Measurements from ENCODE around the gene PPM1H. TPM values are rescaled to one million over a fixed set of nuclear protein-coding genes. Genes with fewer than 3 reads are reported as not detected.
"Not testable (repeated sequence)": the region's sequence is repeated elsewhere in the genome, so short reads cannot be mapped to it uniquely, and the experiment has no call there.

Gene PPM1H
- total RNA-seq, 1 experiment from 2014 or later, result 65.7 TPM

GRCh38 chr12:62882140-62882539 lies 52.8 kb downstream of the PPM1H start:
- in situ Hi-C loops (cut with HindIII; ENCODE audit: low sequenced_read_pairs), result no loop called here
- DNase-seq (ENCODE audit: low spot score), result no peak

- no peak for DNase-seq (ENCODE audit: low spot score)
- in situ Hi-C loops (cut with HindIII; ENCODE audit: low sequenced_read_pairs), result no loop called here
Measured at GRCh38 chr12:62879691-62880090, 55.3 kb downstream of the PPM1H start.

GRCh38 chr12:62879228-62879627 lies 55.7 kb downstream of the PPM1H start:
- DNase-seq (ENCODE audit: low spot score); in situ Hi-C loops (cut with HindIII; ENCODE audit: low sequenced_read_pairs): not testable (repeated sequence)

- no peak for DNase-seq (ENCODE audit: low spot score)
- in situ Hi-C loops (cut with HindIII; ENCODE audit: low sequenced_read_pairs), result no loop called here
Measured at GRCh38 chr12:62878211-62878610, 56.7 kb downstream of the PPM1H start.

- DNase-seq (ENCODE audit: low spot score), result no peak
- in situ Hi-C loops (cut with HindIII; ENCODE audit: low sequenced_read_pairs), result no loop called here
Measured at GRCh38 chr12:62876938-62877548, 57.9 kb downstream of the PPM1H start.

GRCh38 chr12:62873826-62874448 lies 61.0 kb downstream of the PPM1H start:
- no peak for DNase-seq (ENCODE audit: low spot score)
- in situ Hi-C loops (cut with HindIII; ENCODE audit: low sequenced_read_pairs), result no loop called here

- peak; percentile 87 for DNase-seq (ENCODE audit: low spot score)
- in situ Hi-C loops (cut with HindIII; ENCODE audit: low sequenced_read_pairs), result no loop called here
Measured at GRCh38 chr12:62873116-62873825, 61.7 kb downstream of the PPM1H start.

- no peak for DNase-seq (ENCODE audit: low spot score)
Measured at GRCh38 chr12:62868820-62869219, 66.1 kb downstream of the PPM1H start.

GRCh38 chr12:62866451-62867082 lies 68.4 kb downstream of the PPM1H start:
- no peak for DNase-seq (ENCODE audit: low spot score)
- in situ Hi-C loops (cut with HindIII; ENCODE audit: low sequenced_read_pairs), result no loop called here

More at GRCh38 chr12:62868820-62869219, 66.1 kb downstream of the PPM1H start:
- in situ Hi-C loops (cut with HindIII; ENCODE audit: low sequenced_read_pairs), result no loop called here

GRCh38 chr12:62865937-62866336 lies 69.0 kb downstream of the PPM1H start:
- in situ Hi-C loops (cut with HindIII; ENCODE audit: low sequenced_read_pairs), result no loop called here
- no peak for DNase-seq (ENCODE audit: low spot score)

- DNase-seq (ENCODE audit: low spot score), result peak; percentile 61
- in situ Hi-C loops (cut with HindIII; ENCODE audit: low sequenced_read_pairs), result no loop called here
Measured at GRCh38 chr12:62865065-62865464, 69.9 kb downstream of the PPM1H start.

GRCh38 chr12:62862259-62862881 lies 72.6 kb downstream of the PPM1H start:
- DNase-seq (ENCODE audit: low spot score), result no peak
- in situ Hi-C loops (cut with HindIII; ENCODE audit: low sequenced_read_pairs), result no loop called here

GRCh38 chr12:62861586-62861985 lies 73.4 kb downstream of the PPM1H start:
- in situ Hi-C loops (cut with HindIII; ENCODE audit: low sequenced_read_pairs), result no loop called here

GRCh38 chr12:62860501-62861411 lies 74.2 kb downstream of the PPM1H start:
- in situ Hi-C loops (cut with HindIII; ENCODE audit: low sequenced_read_pairs), result no loop called here
- DNase-seq (ENCODE audit: low spot score), result peak; percentile 68

More at GRCh38 chr12:62861586-62861985, 73.4 kb downstream of the PPM1H start:
- DNase-seq (ENCODE audit: low spot score), result peak; percentile 97

GRCh38 chr12:62860020-62860419 lies 74.9 kb downstream of the PPM1H start:
- in situ Hi-C loops (cut with HindIII; ENCODE audit: low sequenced_read_pairs), result no loop called here
- no peak for DNase-seq (ENCODE audit: low spot score)

- in situ Hi-C loops (cut with HindIII; ENCODE audit: low sequenced_read_pairs), result no loop called here
Measured at GRCh38 chr12:62859321-62859737, 75.6 kb downstream of the PPM1H start.

GRCh38 chr12:62856454-62856853 lies 78.5 kb downstream of the PPM1H start:
- in situ Hi-C loops (cut with HindIII; ENCODE audit: low sequenced_read_pairs), result no loop called here
- DNase-seq (ENCODE audit: low spot score), result no peak

More at GRCh38 chr12:62859321-62859737, 75.6 kb downstream of the PPM1H start:
- DNase-seq (ENCODE audit: low spot score), result peak; percentile 62

GRCh38 chr12:62854024-62854423 lies 80.9 kb downstream of the PPM1H start:
- in situ Hi-C loops (cut with HindIII; ENCODE audit: low sequenced_read_pairs), result no loop called here
- peak; percentile 46 for DNase-seq (ENCODE audit: low spot score)

Data from G401 (cell line).